Erythroblast (primary cell): ENCODE results near the gene INO80.

ENCODE experiments used
- GATA1 ChIP-seq: IDR thresholded peaks from 2 replicates; pipeline ENCODE4 v1.6.1; 2011; ENCODE audit warnings: low read depth, mild to moderate bottlenecking, control low read depth, low read length, moderate library complexity
- POLR2A ChIP-seq: IDR thresholded peaks from 2 replicates; pipeline ENCODE4 v1.6.1; 2011; ENCODE audit warnings: mild to moderate bottlenecking, low read length

DNA sequence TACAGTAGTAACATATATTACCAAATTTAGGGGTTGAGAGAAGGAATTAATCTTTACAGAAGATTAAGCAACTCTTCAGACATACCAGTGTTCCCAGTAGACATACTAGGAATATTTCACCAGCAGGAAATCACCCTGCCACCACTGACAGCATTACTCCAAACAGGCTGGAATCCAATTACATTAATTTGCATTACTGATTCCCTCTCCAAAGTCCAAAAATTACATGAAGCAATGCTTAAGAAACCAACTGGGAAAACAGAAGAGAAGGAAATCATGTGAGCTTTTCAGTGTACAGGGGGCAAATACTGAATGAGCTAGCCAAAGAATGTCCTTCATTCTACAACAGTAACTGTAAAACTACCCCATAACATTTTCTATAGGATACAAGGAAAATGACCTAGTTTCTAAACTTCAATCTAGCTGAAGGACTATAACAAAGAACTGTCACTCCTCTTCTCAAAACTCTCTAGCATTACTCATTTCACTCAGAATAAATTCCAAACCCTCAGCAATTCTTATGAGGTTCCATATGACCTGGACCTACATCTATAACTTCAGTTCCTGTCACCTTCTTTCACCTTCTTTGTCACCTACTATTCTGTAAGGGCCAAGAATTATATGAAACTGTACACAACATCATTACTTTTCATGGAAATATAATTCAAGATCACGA is 72.7 kb downstream of the INO80 start:
- TF ChIP-seq POLR2A (no peak), GATA1 (no peak)
